Ishikawa (cell line): ENCODE measurements around the gene CD83.

Experiments
- CEBPB ChIP-seq: IDR thresholded peaks from 2 replicates; pipeline ENCODE4 v1.6.1; 2012
- CREB1 ChIP-seq: IDR thresholded peaks from 2 replicates; pipeline ENCODE4 v1.6.1; 2012; ENCODE audit warnings: low read depth
- EGR1 ChIP-seq: IDR thresholded peaks from 2 replicates; pipeline ENCODE4 v1.6.1; 2012
- EP300 ChIP-seq: IDR thresholded peaks from 2 replicates; pipeline ENCODE4 v1.6.1; 2012; ENCODE audit warnings: borderline replicate concordance
- FOXM1 ChIP-seq: IDR thresholded peaks from 2 replicates; pipeline ENCODE4 v1.6.1; 2012; ENCODE audit warnings: low read depth, borderline replicate concordance
- MAX ChIP-seq: IDR thresholded peaks from 2 replicates; pipeline ENCODE4 v1.6.1; 2012
- NFIC ChIP-seq: IDR thresholded peaks from 2 replicates; pipeline ENCODE4 v1.6.1; 2012
- RAD21 ChIP-seq: IDR thresholded peaks from 2 replicates; pipeline ENCODE4 v1.6.1; 2012; ENCODE audit warnings: low read depth
- TAF1 ChIP-seq: IDR thresholded peaks from 2 replicates; pipeline ENCODE4 v1.6.1; 2012; ENCODE audit warnings: low read depth, mild to moderate bottlenecking
- TCF12 ChIP-seq: IDR thresholded peaks from 2 replicates; pipeline ENCODE4 v1.6.1; 2012; ENCODE audit warnings: low read depth
- TEAD4 ChIP-seq: IDR thresholded peaks from 2 replicates; pipeline ENCODE4 v1.6.1; 2012
- YY1 ChIP-seq: IDR thresholded peaks from 2 replicates; pipeline ENCODE4 v1.6.1; 2012; ENCODE audit warnings: low read depth
- ZBTB7A ChIP-seq: IDR thresholded peaks from 2 replicates; pipeline ENCODE4 v1.6.1; 2012; ENCODE audit warnings: low read depth
- TF ChIP-seq, protein P1 (sequence below): IDR thresholded peaks from 2 replicates; pipeline ENCODE4 v1.6.1; 2012; ENCODE audit warnings: low read depth, mild to moderate bottlenecking
- TF ChIP-seq, protein P2 (sequence below): IDR thresholded peaks from 2 replicates; pipeline ENCODE4 v1.6.1; 2012

Gene CD83

GRCh38 chr6:14134211-14134910 lies 16.8 kb downstream of the CD83 start:
- TF ChIP-seq CREB1 (no peak), ZBTB7A (no peak), YY1 (no peak), TAF1 (no peak), NFIC (no peak), FOXM1 (no peak)
- TF ChIP-seq, protein P1, sequence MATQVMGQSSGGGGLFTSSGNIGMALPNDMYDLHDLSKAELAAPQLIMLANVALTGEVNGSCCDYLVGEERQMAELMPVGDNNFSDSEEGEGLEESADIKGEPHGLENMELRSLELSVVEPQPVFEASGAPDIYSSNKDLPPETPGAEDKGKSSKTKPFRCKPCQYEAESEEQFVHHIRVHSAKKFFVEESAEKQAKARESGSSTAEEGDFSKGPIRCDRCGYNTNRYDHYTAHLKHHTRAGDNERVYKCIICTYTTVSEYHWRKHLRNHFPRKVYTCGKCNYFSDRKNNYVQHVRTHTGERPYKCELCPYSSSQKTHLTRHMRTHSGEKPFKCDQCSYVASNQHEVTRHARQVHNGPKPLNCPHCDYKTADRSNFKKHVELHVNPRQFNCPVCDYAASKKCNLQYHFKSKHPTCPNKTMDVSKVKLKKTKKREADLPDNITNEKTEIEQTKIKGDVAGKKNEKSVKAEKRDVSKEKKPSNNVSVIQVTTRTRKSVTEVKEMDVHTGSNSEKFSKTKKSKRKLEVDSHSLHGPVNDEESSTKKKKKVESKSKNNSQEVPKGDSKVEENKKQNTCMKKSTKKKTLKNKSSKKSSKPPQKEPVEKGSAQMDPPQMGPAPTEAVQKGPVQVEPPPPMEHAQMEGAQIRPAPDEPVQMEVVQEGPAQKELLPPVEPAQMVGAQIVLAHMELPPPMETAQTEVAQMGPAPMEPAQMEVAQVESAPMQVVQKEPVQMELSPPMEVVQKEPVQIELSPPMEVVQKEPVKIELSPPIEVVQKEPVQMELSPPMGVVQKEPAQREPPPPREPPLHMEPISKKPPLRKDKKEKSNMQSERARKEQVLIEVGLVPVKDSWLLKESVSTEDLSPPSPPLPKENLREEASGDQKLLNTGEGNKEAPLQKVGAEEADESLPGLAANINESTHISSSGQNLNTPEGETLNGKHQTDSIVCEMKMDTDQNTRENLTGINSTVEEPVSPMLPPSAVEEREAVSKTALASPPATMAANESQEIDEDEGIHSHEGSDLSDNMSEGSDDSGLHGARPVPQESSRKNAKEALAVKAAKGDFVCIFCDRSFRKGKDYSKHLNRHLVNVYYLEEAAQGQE = no peak

- no peak for TF ChIP-seq RAD21
- TF ChIP-seq EGR1 = no peak
- TF ChIP-seq, protein P1 = no peak
- no peak for TF ChIP-seq TAF1
- TF ChIP-seq, protein P2, sequence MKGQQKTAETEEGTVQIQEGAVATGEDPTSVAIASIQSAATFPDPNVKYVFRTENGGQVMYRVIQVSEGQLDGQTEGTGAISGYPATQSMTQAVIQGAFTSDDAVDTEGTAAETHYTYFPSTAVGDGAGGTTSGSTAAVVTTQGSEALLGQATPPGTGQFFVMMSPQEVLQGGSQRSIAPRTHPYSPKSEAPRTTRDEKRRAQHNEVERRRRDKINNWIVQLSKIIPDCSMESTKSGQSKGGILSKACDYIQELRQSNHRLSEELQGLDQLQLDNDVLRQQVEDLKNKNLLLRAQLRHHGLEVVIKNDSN = no peak
Measured at GRCh38 chr6:14135893-14136539, 18.4 kb downstream of the CD83 start.

DNA sequence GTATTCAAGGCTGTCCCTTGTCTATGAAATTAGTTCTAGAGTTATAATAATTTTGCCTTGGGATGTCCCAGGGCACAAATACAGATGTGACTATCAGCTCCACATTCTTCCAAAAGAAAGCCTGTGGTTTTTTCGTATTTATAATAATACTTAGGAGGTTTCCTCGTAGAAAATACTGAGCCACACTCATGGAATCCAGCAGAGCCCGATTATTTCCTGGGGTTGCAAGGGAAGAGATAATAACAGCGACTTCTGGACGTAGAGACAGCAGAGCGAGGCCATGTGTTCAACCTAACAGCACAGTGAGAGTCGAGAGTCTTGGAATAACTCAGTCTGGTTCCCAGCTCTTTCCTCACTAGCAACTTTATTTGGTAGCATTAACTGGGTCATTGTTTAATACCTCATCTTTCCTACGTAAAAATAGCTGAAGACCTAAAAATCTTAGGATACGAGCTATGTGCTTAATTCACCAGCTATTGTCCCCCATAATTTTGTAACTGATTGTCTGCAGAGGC lies 21.2 kb downstream of the CD83 start:
- TF ChIP-seq TCF12 (no peak), TEAD4 (no peak), FOXM1 (no peak), YY1 (no peak), EP300 (no peak), RAD21 (no peak), NFIC (no peak), ZBTB7A (no peak), CEBPB (no peak), CREB1 (no peak), TAF1 (no peak), MAX (no peak), EGR1 (no peak)
- TF ChIP-seq, protein P2 = no peak
- TF ChIP-seq, protein P1 = no peak

GRCh38 chr6:14141351-14142062 lies 23.9 kb downstream of the CD83 start:
- no peak for TF ChIP-seq FOXM1
- TF ChIP-seq TAF1 = no peak
- no peak for TF ChIP-seq ZBTB7A
- TF ChIP-seq EGR1 = no peak
- no peak for TF ChIP-seq EP300
- no peak for TF ChIP-seq TEAD4
- TF ChIP-seq YY1 = no peak
- no peak for TF ChIP-seq MAX
- TF ChIP-seq, protein P1 = no peak
- TF ChIP-seq CREB1 = no peak
- TF ChIP-seq TCF12 = no peak
- TF ChIP-seq, protein P2 = no peak
- no peak for TF ChIP-seq NFIC
- TF ChIP-seq CEBPB = no peak
- no peak for TF ChIP-seq RAD21
